KOPT-K1 (cell line): ENCODE results near the gene NOS1AP.
"Not testable (repeated sequence)": the region's sequence is repeated elsewhere in the genome, so short reads cannot be mapped to it uniquely, and the experiment has no call there.

ENCODE experiments used
- H3K27ac ChIP-seq: fragments of 200-600 bp; sonication (generic); 2 replicates; pipeline ENCODE4 v1.5.1; 2016; ENCODE audit warnings: antibody characterized with exemption, mild to moderate bottlenecking, low read depth, low read length; ENCODE audit not compliant: poor library complexity, severe bottlenecking
- H3K36me3 ChIP-seq: fragments of 200-600 bp; sonication (generic); 2 replicates; pipeline ENCODE4 v1.5.1; 2017; ENCODE audit warnings: antibody characterized with exemption, mild to moderate bottlenecking, low read length, moderate library complexity; ENCODE audit not compliant: insufficient read depth
- H3K9me3 ChIP-seq: fragments of 200-600 bp; sonication (generic); 2 replicates; pipeline ENCODE4 v1.5.1; 2017; ENCODE audit warnings: antibody characterized with exemption, low read length, mild to moderate bottlenecking; ENCODE audit not compliant: insufficient read depth, poor library complexity, severe bottlenecking

NOS1AP gene

GRCh38 chr1:162172311-162173102 is 103.0 kb downstream of the NOS1AP start:
- Histone ChIP-seq H3K36me3 (no peaks in the 10 kb centered on the region), H3K9me3 (no peaks in the 10 kb centered on the region), H3K27ac (no peak overlapping the region)

DNA sequence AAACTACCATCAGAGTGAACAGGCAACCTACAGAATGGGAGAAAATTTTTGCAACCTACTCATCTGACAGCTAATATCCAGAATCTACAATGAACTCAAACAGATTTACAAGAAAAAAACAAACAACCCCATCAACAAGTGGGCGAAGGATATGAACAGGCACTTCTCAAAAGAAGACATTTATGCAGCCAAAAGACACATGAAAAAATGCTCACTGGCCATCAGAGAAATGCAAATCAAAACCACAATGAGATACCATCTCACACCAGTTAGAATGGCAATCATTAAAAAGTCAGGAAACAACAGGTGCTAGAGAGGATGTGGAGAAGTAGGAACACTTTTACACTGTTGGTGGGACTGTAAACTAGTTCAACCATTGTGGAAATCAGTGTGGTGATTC is 104.1 kb downstream of the NOS1AP start:
- H3K9me3 ChIP-seq, H3K27ac ChIP-seq, H3K36me3 ChIP-seq: not testable (repeated sequence)

DNA sequence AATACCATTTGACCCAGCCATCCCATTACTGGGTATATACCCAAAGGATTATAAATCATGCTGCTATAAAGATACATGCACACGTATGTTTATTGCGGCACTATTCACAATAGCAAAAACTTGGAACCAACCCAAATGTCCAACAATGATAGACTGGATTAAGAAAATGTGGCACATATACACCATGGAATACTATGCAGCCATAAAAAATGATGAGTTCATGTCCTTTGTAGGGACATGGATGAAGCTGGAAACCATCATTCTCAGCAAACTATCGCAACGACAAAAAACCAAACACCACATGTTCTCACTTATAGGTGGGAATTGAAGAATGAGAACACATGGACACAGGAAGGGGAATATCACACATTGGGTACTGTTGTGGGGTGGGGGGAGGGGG is 104.5 kb downstream of the NOS1AP start:
- not testable (repeated sequence) for H3K27ac ChIP-seq, H3K9me3 ChIP-seq, H3K36me3 ChIP-seq

- Histone ChIP-seq H3K9me3 (no peaks in the 10 kb centered on the region), H3K27ac (no peak overlapping the region), H3K36me3 (no peaks in the 10 kb centered on the region)
Observed at GRCh38 chr1:162175379-162176081, 106.0 kb downstream of the NOS1AP start.

DNA sequence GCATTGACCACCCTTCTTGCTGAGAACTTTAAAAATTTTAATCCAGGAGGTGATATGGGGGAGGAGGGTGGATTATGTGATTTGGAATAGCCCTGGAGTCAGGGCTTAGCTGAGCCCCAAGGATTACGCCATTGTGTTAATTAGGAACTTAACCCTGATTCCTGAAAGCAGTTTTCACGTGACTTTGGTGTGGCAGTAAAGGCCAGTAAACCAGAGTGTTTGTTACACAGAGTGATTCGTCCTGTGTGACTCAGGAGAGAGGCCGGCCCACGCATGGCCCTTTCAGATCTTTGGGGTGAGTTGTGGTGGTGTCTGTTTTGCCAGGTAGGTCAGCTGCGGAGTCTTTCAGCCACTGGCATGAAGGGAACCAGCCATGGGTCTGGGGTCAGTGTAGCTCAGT is 107.6 kb downstream of the NOS1AP start:
- Histone ChIP-seq H3K36me3 (no peaks in the 10 kb centered on the region), H3K9me3 (no peaks in the 10 kb centered on the region), H3K27ac (no peak overlapping the region)

DNA sequence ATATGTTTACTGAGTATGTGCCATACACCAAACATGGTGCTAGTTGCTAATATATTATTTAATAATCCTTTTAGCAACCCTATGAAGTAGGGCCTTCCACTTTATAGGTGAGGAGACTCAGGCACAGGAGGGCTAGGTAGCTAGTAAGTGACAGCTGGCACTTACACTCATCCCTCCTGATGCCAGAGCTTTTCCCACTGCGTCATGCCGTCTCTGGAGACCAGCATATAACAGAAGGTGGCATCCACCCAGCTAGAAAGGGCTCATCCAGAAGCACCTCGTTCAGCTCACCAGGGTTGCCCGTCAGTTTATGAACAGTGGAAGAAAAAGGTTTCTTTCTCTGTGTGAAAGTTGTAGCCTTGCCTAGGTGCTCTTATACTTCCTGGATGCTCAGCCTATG is 108.9 kb downstream of the NOS1AP start:
- H3K9me3 ChIP-seq = no peaks in the 10 kb centered on the region
- no peak overlapping the region for H3K27ac ChIP-seq
- no peaks in the 10 kb centered on the region for H3K36me3 ChIP-seq

DNA sequence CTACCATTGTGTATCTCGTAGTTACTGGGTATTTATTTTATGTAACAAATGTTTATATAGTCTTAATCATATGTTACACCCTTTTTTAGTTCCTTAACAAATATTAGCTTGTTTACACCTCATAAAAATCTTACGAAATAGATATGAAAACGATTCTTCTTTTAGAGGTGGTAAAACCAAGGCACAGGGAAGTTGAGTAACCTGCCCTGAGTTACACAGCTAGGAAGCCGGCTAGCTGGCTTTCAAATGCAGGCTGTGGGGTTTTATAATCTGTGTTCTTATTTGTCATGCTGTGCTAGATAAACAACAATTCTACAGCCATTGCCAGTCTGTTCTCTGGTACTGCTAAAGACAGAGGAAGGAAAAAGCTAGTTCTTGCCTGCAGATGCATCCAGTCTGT is 109.6 kb downstream of the NOS1AP start:
- Histone ChIP-seq H3K27ac (no peak overlapping the region), H3K36me3 (no peaks in the 10 kb centered on the region), H3K9me3 (no peaks in the 10 kb centered on the region)

DNA sequence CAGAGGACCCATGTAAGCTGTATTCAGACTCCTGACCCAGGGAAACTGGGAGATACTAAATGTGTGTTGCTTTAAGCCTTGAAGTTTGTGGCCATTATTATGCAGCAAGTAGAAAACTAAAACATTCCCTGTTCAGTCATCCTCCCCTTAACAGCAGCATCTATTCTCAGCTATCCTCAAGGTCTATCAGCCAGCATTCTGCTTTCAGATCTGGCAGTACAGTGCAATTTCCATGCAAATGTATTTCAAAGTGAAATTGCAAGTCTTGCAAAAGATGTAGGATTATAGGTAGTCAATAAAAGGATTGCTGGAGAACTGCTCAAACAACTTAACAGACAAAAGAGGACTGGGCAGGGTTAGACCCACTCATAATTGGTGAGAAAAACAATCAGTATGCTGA is 111.3 kb downstream of the NOS1AP start:
- Histone ChIP-seq H3K36me3 (no peaks in the 10 kb centered on the region), H3K27ac (no peak overlapping the region), H3K9me3 (no peaks in the 10 kb centered on the region)

DNA sequence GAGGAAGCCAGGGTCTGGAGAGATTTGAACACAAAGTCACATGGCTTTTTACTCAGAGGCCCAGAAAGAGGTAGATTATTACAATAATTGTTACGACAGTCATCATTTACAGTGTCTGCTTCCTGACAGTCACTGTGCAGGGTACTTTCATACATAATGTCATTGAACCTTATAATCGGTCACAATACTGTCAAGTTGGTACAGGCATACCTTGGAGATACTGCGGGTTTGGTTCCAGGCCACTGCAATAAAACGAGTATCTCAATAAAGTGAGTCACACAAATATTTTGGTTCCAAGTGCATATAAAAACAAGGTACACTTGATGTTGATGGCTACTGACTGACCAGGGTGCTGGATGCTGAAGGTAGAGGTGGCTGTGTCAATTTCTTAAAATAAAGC is 112.6 kb downstream of the NOS1AP start:
- Histone ChIP-seq H3K36me3 (no peaks in the 10 kb centered on the region), H3K27ac (no peak overlapping the region)

GRCh38 chr1:162185314-162186025 is 116.0 kb downstream of the NOS1AP start:
- H3K9me3 ChIP-seq = no peaks in the 10 kb centered on the region
- no peaks in the 10 kb centered on the region for H3K36me3 ChIP-seq
- H3K27ac ChIP-seq = no peak overlapping the region

More for the DNA sequence above, 112.6 kb downstream of the NOS1AP start:
- no peaks in the 10 kb centered on the region for H3K9me3 ChIP-seq

DNA sequence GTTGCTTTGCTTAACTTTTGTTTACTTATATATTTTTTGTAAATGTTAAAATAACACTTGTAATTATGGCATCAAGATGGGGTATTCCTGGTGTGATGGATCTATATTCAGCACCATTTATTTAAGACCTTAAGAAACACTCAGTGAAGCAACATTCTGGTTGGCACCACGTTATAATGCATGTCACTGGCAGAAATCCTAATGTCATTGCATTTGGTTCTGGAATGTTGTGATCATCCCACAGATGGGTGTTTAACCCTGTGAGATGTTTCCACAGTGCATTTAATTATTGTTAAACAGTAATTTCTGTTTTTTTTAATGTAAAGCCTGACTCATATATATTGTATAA is 116.5 kb downstream of the NOS1AP start:
- Histone ChIP-seq H3K9me3 (no peaks in the 10 kb centered on the region), H3K36me3 (no peaks in the 10 kb centered on the region), H3K27ac (no peak overlapping the region)

- Histone ChIP-seq H3K27ac (no peak overlapping the region), H3K9me3 (no peaks in the 10 kb centered on the region), H3K36me3 (no peaks in the 10 kb centered on the region)
Observed at GRCh38 chr1:162186406-162186805, 116.9 kb downstream of the NOS1AP start.

GRCh38 chr1:162187687-162188276 is 118.3 kb downstream of the NOS1AP start:
- no peaks in the 10 kb centered on the region for H3K36me3 ChIP-seq
- H3K27ac ChIP-seq = no peak overlapping the region
- no peaks in the 10 kb centered on the region for H3K9me3 ChIP-seq

DNA sequence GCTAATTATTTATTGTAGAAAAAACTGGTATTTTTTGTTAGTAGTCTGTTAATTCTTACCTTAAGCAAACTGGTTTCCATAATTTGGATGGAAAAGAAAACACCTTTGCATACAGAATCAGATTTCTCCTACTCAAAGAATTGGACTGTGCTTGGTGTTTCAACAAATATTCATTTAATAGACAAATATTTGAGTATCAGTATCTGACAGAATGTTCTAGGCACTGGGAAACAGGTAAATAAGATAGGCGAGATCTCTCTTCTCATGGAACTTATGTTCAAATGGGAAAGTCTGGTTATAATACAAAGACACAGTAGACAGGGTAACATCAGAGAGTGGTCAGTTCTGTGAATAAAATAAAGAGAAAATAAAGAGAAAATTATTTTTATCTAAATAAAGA is 119.9 kb downstream of the NOS1AP start:
- Histone ChIP-seq H3K27ac (no peak overlapping the region), H3K9me3 (no peaks in the 10 kb centered on the region), H3K36me3 (no peaks in the 10 kb centered on the region)
